Right ventricle myocardium inferior (tissue), 1 donor: ENCODE data around the gene LEF1. TPM values are rescaled to one million over a fixed set of nuclear protein-coding genes. Genes with fewer than 3 reads are reported as not detected.
"Not testable (repeated sequence)": the region's sequence is repeated elsewhere in the genome, so short reads cannot be mapped to it uniquely, and the experiment has no call there.

Experiments used
- ATAC-seq: fragments of 200-7000 bp; cut with Tn5 transposase; one replicate; pipeline ENCODE4 v1.9.1; 2020; ENCODE audit warnings: mild to moderate bottlenecking, moderate library complexity
- DNase-seq: peaks from one replicate; pipeline ENCODE4 v3.0.0; 2021; ENCODE audit errors: missing footprints
- intact Hi-C: fragments of 100-400 bp; cut with DNase I; formaldehyde crosslinking; loops from one replicate; pipeline ENCODE4 v1.11.0; 2022
- total RNA-seq: library from RNA; stranded (reverse); fragmentation: NEBNext Ultra II Directional; extraction: Animal tissue kit (Norgen Biotek cat#: 25700); gene quantifications from one replicate; pipeline ENCODE4 v1.2.1, GENCODE V29; 2021
- donor health status: DM: no; HTN: yes; CAD: no; lungs with severe emphysema.

Gene LEF1
- total RNA-seq, 1 donor from 2014 or later: 0.32 TPM

- DNase-seq (no peak), ATAC-seq (no peak)
- intact Hi-C loops: no loop called here
Observed at GRCh38 chr4:108024878-108025165, 143.9 kb downstream of the LEF1 start.

GRCh38 chr4:108024085-108024877, 144.5 kb downstream of the LEF1 start:
- no peak for ATAC-seq
- intact Hi-C loops: no loop called here
- no peak for DNase-seq

- DNase-seq (no peak), ATAC-seq (no peak)
- intact Hi-C loops: no loop called here
Observed at GRCh38 chr4:108018884-108019187, 149.9 kb downstream of the LEF1 start.

GRCh38 chr4:108018040-108018883, 150.5 kb downstream of the LEF1 start:
- ATAC-seq (peak; percentile 71), DNase-seq (peak; percentile 71)
- intact Hi-C loops: no loop called here

GRCh38 chr4:108013955-108014354, 154.8 kb downstream of the LEF1 start:
- ATAC-seq (no peak), DNase-seq (no peak)
- intact Hi-C loops: no loop called here

GRCh38 chr4:108013327-108013726, 155.4 kb downstream of the LEF1 start:
- no peak for DNase-seq
- intact Hi-C loops: no loop called here
- ATAC-seq: no peak

- ATAC-seq, intact Hi-C loops, DNase-seq: not testable (repeated sequence)
Observed at GRCh38 chr4:108012382-108012781, 156.3 kb downstream of the LEF1 start.

- ATAC-seq: no peak
- DNase-seq: no peak
- intact Hi-C loops: no loop called here
Observed at GRCh38 chr4:108010167-108010566, 158.6 kb downstream of the LEF1 start.

- intact Hi-C loops: no loop called here
- no peak for ATAC-seq
- no peak for DNase-seq
Observed at GRCh38 chr4:108008721-108009120, 160.0 kb downstream of the LEF1 start.

- ATAC-seq: no peak
- intact Hi-C loops: no loop called here
- DNase-seq: no peak
Observed at GRCh38 chr4:108007984-108008383, 160.7 kb downstream of the LEF1 start.

GRCh38 chr4:108006361-108006760, 162.4 kb downstream of the LEF1 start:
- no peak for DNase-seq
- ATAC-seq: no peak
- intact Hi-C loops: no loop called here

- intact Hi-C loops: no loop called here
- ATAC-seq: no peak
- no peak for DNase-seq
Observed at GRCh38 chr4:108005807-108006206, 162.9 kb downstream of the LEF1 start.

- no peak for DNase-seq
- no peak for ATAC-seq
- intact Hi-C loops: no loop called here
Observed at GRCh38 chr4:108004646-108005045, 164.1 kb downstream of the LEF1 start.

GRCh38 chr4:108003982-108004515, 164.7 kb downstream of the LEF1 start:
- ATAC-seq: no peak

GRCh38 chr4:108001540-108002135, 167.1 kb downstream of the LEF1 start:
- intact Hi-C loops: no loop called here
- ATAC-seq: no peak

More at GRCh38 chr4:108003982-108004515, 164.7 kb downstream of the LEF1 start:
- intact Hi-C loops: no loop called here
- no peak for DNase-seq

GRCh38 chr4:107999932-108000539, 168.7 kb downstream of the LEF1 start:
- DNase-seq (no peak), ATAC-seq (no peak)
- intact Hi-C loops: loop anchor here (10.0 kb wide), 1 partner anchor 135 kb away; no protein-coding TSS in a partner anchor

More at GRCh38 chr4:108001540-108002135, 167.1 kb downstream of the LEF1 start:
- DNase-seq: no peak

- DNase-seq (no peak), ATAC-seq (peak; percentile 10)
- intact Hi-C loops: loop anchor here (10.0 kb wide), 1 partner anchor 133 kb away; no protein-coding TSS in a partner anchor
Observed at GRCh38 chr4:107997794-107998193, 170.9 kb downstream of the LEF1 start.
